TTC549 (cell line): ENCODE data around the gene FOXN3.
"Not testable (repeated sequence)": the region's sequence is repeated elsewhere in the genome, so short reads cannot be mapped to it uniquely, and the experiment has no call there.

Source experiments
- FAIRE-seq: peaks from 2 replicates; lab custom pipeline; 2012; peaks lifted over from hg19 to GRCh38; lab: Jason Lieb, UNC

The FOXN3 gene

DNA sequence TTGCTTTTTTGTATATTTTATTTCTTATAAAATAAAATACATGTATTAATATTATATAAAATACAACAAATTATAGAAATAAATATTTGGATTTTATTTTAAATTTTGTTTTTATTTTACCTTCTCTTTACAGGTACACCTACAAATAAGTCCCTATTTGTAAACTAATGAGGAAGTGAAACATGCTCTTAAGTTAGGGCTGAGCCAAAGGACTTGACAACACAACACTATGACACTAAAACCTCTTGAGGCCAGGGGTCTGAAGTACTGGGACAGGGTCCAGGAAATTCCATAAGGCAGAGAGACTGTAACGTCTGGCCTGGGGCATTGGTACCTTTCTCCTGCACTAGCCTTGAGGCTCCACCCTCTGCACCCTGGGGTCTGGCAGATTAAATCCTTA, 293.2 kb downstream of the FOXN3 start:
- no peak for FAIRE-seq

- FAIRE-seq, result no peak
Observed at GRCh38 chr14:89123215-89123614, 293.8 kb downstream of the FOXN3 start.

GRCh38 chr14:89121968-89122620, 294.9 kb downstream of the FOXN3 start:
- FAIRE-seq, result no peak

GRCh38 chr14:89117012-89117411, 300.0 kb downstream of the FOXN3 start:
- no peak for FAIRE-seq

DNA sequence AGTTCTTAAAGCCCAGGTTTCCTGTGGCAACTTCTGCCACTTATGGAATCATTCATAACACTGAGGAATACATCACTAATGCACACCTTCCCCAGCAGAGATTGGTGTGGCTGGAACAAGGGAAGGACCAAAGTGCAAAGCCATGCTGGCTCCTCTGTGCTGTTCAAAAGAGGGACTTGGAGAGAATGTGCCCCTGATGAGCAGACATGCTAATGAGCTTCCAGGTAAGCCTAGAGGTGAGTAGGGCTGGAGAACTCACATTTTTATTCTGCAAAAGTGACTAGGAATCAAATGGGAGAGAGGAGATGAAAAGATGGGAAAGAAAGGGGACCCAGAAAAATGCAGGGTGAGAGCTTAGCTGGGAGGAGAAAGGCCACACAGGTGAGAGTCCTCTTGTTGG, 302.9 kb downstream of the FOXN3 start:
- no peak for FAIRE-seq

GRCh38 chr14:89112720-89113119, 304.3 kb downstream of the FOXN3 start:
- no peak for FAIRE-seq

DNA sequence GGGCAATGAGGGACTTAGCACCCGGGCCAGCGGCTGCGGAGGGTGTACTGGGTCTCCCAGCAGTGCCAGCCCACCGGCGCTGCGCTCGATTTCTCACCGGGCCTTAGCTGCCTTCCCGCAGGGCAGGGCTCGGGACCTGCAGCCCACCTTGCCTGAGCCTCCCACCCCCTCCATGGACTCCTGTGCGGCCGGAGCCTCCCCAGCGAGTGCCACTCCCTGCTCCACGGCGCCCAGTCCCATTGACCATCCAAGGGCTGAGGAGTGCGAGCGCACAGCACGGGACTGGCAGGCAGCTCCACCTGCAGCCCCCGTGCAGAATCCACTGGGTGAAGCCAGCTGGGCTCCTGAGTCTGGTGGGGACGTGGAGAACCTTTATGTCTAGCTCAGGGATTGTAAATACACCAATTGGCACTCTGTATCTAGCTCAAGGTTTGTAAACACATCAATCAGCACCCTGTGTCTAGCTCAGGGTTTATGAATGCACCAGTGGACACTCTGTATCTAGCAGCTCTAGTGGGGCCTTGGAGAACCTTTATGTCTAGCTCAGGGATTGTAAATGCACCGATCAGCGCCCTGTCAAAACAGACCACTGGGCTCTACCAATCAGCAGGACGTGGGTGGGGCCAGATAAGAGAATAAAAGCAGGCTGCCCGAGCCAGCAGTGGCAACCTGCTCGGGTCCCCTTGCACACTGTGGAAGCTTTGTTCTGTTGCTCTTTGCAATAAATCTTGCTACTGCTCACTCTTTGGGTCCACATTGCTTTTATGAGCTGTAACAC, 305.1 kb downstream of the FOXN3 start:
- FAIRE-seq, result not testable (repeated sequence)

- FAIRE-seq, result not testable (repeated sequence)
Observed at GRCh38 chr14:89111232-89111631, 305.8 kb downstream of the FOXN3 start.

- FAIRE-seq, result no peak
Observed at GRCh38 chr14:89110110-89110509, 306.9 kb downstream of the FOXN3 start.

DNA sequence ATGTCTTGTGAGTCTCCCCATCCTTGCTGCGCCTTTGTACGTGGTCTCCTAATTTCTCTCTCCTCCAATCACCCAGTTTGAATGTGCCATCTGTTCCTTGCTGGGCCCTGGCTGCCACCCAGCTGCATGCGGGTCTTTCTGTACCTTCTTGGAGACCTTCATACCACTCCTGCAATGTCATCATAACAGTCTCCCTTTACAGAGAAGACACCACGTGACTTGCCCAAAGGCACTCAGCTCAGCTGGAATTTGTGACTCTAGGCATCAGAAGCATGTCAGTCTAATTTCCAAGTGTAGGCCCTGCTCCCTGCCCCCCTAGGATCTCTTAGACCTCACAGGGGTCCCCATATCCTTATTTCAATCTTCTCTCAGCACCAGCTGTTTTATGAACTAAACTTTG, 308.4 kb downstream of the FOXN3 start:
- no peak for FAIRE-seq

DNA sequence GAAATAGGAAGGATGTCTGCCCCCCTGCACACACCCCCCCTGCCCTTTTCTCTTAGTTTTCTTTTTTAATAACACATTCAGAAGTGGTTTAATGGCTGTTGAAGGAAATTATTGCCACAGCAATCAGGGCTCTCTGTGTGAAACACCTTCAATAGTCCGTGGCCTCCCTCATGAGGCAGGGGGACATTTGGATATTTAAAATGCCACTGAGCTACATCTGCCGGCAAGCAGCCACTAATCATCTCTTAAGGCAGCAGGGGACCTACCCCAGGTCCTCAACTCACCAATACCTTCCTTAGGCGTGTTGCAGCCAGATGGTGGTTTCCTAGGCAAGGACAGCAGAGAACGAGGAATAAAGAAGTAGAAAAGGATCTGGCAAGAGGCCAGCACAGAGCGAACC, 309.4 kb downstream of the FOXN3 start:
- FAIRE-seq, result no peak
